ENCODE measurements around the gene DOCK8.
"Not testable (repeated sequence)": the region's sequence is repeated elsewhere in the genome, so short reads cannot be mapped to it uniquely, and the experiment has no call there.

DOCK8 gene

GRCh38 chr9:224582-225520 is 10.2 kb downstream of the DOCK8 start:
- DNase-seq (ENCODE audit: low read depth in 2 of 2), result no peak

- DNase-seq (ENCODE audit: low read depth in 2 of 2), result no peak
Observed at GRCh38 chr9:227860-228259, 13.2 kb downstream of the DOCK8 start.

GRCh38 chr9:228929-229695 is 14.4 kb downstream of the DOCK8 start:
- DNase-seq (ENCODE audit: low read depth in 2 of 2), result no peak

GRCh38 chr9:231625-232024 is 17.0 kb downstream of the DOCK8 start:
- DNase-seq (ENCODE audit: low read depth in 2 of 2), result not testable (repeated sequence)

GRCh38 chr9:233708-234107 is 19.0 kb downstream of the DOCK8 start:
- not testable (repeated sequence) for DNase-seq (ENCODE audit: low read depth in 2 of 2)

GRCh38 chr9:237141-237857 is 22.6 kb downstream of the DOCK8 start:
- DNase-seq (ENCODE audit: low read depth in 2 of 2), result no peak

- DNase-seq (ENCODE audit: low read depth in 2 of 2), result no peak
Observed at GRCh38 chr9:237858-238345, 23.2 kb downstream of the DOCK8 start.

- DNase-seq (ENCODE audit: low read depth in 2 of 2), result no peak
Observed at GRCh38 chr9:242461-243080, 27.9 kb downstream of the DOCK8 start.

GRCh38 chr9:248278-248961 is 33.8 kb downstream of the DOCK8 start:
- DNase-seq (ENCODE audit: low read depth in 2 of 2), result no peak

GRCh38 chr9:249025-249424 is 34.4 kb downstream of the DOCK8 start:
- DNase-seq (ENCODE audit: low read depth in 2 of 2), result no peak

GRCh38 chr9:250039-250438 is 35.4 kb downstream of the DOCK8 start:
- no peak for DNase-seq (ENCODE audit: low read depth in 2 of 2)

- no peak for DNase-seq (ENCODE audit: low read depth in 2 of 2)
Observed at GRCh38 chr9:250625-251024, 36.0 kb downstream of the DOCK8 start.

GRCh38 chr9:251398-251797 is 36.7 kb downstream of the DOCK8 start:
- no peak for DNase-seq (ENCODE audit: low read depth in 2 of 2)

GRCh38 chr9:253539-253938 is 38.9 kb downstream of the DOCK8 start:
- no peak for DNase-seq (ENCODE audit: low read depth in 2 of 2)

GRCh38 chr9:254516-254915 is 39.9 kb downstream of the DOCK8 start:
- DNase-seq (ENCODE audit: low read depth in 2 of 2), result no peak

- DNase-seq (ENCODE audit: low read depth in 2 of 2), result no peak
Observed at GRCh38 chr9:257957-258356, 43.3 kb downstream of the DOCK8 start.

GRCh38 chr9:259405-260404 is 45.0 kb downstream of the DOCK8 start:
- DNase-seq (ENCODE audit: low read depth in 2 of 2), result no peak

GRCh38 chr9:264231-264630 is 49.6 kb downstream of the DOCK8 start:
- no peak for DNase-seq (ENCODE audit: low read depth in 2 of 2)

GRCh38 chr9:265209-265870 is 50.7 kb downstream of the DOCK8 start:
- no peak for DNase-seq (ENCODE audit: low read depth in 2 of 2)
